Fibroblast of mammary gland (primary cell): ENCODE results near the gene DUSP22.

Experiments used
- DNase-seq: peaks from one replicate; pipeline ENCODE4 v3.0.0-alpha.2; 2010; ENCODE audit warnings: low read depth
- H3K4me3 ChIP-seq: 2 replicates; pipeline ENCODE4 v1.5.1; 2011; ENCODE audit warnings: low read depth, mild to moderate bottlenecking, low read length, moderate library complexity; ENCODE audit not compliant: control insufficient read depth
- CTCF ChIP-seq: conservative IDR thresholded peaks from 2 replicates; pipeline ENCODE4 v1.5.1; 2011; ENCODE audit warnings: low read depth, low read length, inconsistent platforms; ENCODE audit not compliant: control insufficient read depth, insufficient read depth

Gene DUSP22

GRCh38 chr6:327538-328116 is 35.3 kb downstream of the DUSP22 start:
- no peak overlapping the region for H3K4me3 ChIP-seq
- TF ChIP-seq CTCF: no peak
- DNase-seq: peak; percentile 69

- peak; percentile 98 for DNase-seq
- no peak for TF ChIP-seq CTCF
- H3K4me3 ChIP-seq: no peak overlapping the region
Measured at GRCh38 chr6:328136-328670, 35.9 kb downstream of the DUSP22 start.

- H3K4me3 ChIP-seq: no peak overlapping the region
- no peak for DNase-seq
- no peak for TF ChIP-seq CTCF
Measured at GRCh38 chr6:328924-329323, 36.6 kb downstream of the DUSP22 start.

GRCh38 chr6:329888-330691 is 37.8 kb downstream of the DUSP22 start:
- no peak for TF ChIP-seq CTCF
- peak; percentile 83 for DNase-seq

DNA sequence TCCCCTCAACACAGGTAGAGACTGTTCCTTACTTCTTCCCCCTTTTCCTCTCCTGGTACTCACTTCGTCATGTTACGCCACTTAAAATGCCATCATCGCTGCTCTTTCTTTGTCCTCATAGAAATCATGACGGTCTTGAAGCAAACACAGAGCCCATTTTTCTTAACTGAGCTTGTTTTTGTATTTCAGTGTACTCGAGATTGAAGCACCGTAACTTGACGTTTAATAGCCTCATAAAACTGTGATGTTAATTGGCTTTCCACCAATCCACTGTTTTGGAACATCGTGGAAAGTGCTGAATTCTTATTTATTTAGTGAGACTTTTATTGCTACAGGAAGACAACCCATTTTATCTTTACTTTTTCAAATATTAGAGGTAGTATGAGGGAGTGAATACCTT is 38.7 kb downstream of the DUSP22 start:
- H3K4me3 ChIP-seq: no peak overlapping the region
- TF ChIP-seq CTCF: no peak
- DNase-seq: no peak

More at GRCh38 chr6:329888-330691, 37.8 kb downstream of the DUSP22 start:
- H3K4me3 ChIP-seq: no peak overlapping the region

DNA sequence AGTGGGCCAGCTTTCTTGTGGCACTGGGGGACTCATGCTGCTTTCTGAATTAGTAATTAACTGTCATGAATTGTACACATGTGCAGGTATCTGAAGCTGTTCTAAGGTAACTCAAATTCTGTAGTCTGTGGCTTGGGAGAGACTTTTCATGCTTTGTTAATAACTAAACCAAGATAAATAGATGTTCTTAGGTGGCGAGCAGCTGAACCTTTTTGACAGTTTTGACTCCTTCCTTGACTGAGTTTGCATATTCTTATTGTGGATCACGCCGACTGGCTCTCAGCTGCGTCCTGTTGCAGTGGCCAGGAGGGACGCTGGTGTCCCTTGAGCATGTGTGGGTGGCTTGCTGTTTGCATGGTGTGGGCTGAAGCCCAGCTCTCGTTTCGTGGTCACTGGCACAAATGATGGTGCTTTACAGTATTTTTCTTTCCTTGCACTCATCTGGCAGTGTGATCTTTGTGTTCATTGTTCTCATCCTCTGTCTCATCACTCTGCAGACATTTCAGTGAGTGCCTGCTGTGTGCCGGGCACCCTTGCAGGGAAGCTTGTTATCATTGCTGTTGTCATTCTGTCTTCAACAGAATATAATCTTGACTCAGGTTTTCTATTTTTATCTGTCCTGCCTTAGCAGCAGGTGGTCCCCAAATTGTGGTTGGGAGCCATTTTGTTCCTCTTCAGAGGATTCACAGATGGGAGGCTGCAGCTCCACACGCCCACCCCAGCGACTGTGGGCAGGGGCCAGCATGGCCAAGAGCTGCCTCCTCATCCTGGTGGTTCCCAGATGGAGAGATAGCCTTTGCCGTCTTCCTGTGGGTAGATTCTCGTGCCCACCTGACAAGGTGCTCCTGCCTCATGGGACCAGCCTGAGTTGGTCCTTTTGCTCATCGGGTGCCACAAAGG is 39.6 kb downstream of the DUSP22 start:
- DNase-seq: no peak
- no peak overlapping the region for H3K4me3 ChIP-seq
- TF ChIP-seq CTCF: no peak
